8988T (cell line): ENCODE data around the gene CALR.
"Not testable (repeated sequence)": the region's sequence is repeated elsewhere in the genome, so short reads cannot be mapped to it uniquely, and the experiment has no call there.

Experiments used
- DNase-seq: peaks from one replicate; pipeline ENCODE4 v3.0.0; 2011

Gene CALR

GRCh38 chr19:12953799-12954611, 15.6 kb downstream of the CALR start:
- DNase-seq = no peak

GRCh38 chr19:12954612-12954962, 16.2 kb downstream of the CALR start:
- no peak for DNase-seq

- not testable (repeated sequence) for DNase-seq
These were observed 17.2 kb downstream of the CALR start for GRCh38 chr19:12955575-12955974.

GRCh38 chr19:12955996-12956395, 17.6 kb downstream of the CALR start:
- no peak for DNase-seq

DNA sequence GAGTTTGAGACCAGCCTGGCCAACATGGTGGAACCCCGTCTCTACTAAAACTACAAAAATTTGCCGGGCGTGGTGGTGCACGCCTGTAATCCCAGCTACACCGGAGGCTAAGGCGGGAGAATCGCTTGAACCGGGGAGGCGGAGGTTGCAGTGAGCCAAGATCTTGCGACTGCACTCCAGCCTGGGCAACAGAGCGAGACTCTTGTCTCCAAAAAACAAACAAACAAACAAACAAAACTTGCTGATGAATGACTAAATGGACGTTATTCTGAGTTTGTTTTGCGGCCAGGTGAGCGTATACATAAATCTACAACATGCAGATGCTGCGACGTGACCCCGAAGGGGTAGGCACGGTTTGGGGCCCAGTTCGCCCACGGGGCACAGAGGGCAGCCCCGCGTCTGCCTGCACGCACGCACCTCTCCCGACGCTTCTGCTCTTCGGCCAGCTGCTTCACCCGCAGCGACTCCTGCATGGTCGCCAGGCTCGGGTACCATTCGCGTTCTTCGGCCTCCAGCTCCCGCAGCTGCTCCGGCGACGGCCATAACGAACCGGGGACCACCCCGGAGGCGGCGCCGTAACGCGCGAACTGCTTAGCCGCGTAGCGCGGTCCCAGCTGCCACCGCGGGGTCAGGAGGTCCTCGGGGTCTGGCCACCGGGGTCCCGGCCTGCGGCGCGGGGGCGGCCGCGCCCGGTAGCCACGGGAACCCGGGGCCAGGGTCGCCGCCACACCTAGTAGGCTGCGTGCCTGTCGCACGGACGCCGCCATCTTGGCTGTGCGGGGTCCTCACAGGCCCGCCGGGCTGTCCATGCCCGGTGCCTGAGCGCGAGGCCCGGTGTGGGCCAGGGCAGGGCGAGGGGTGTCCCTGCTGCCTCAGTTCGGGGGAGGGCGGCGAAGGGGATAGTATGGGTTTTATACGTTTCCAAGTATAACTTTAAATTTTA, 18.3 kb downstream of the CALR start, which contains the start of gene GADD45GIP1:
Gene GADD45GIP1 (minus strand): TSS at position 778 of the 943 bp plus-strand sequence. CDS start 11 bp downstream, at position 767.
- no peak for DNase-seq

- not testable (repeated sequence) for DNase-seq
These were observed 19.1 kb downstream of the CALR start for GRCh38 chr19:12957389-12957952.

DNA sequence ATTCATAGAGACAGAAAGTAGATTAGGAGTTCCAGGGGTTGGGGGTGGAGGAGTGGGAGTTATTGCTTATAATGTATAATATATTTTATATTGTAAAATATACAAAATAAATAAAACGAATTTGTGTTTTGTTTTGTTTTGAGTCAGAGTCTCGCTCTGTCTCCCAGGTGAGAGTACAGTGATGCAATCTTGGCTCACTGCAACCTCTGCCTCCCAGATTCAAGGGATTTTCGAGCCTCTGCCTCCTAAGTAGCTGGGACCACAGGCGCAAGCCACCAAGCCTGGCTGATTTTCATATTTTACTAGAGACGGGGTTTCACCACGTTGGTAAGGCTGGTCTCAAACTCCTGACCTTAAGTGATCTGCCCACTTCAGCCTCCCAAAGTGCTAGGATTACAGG, 21.1 kb downstream of the CALR start:
- no peak for DNase-seq

DNA sequence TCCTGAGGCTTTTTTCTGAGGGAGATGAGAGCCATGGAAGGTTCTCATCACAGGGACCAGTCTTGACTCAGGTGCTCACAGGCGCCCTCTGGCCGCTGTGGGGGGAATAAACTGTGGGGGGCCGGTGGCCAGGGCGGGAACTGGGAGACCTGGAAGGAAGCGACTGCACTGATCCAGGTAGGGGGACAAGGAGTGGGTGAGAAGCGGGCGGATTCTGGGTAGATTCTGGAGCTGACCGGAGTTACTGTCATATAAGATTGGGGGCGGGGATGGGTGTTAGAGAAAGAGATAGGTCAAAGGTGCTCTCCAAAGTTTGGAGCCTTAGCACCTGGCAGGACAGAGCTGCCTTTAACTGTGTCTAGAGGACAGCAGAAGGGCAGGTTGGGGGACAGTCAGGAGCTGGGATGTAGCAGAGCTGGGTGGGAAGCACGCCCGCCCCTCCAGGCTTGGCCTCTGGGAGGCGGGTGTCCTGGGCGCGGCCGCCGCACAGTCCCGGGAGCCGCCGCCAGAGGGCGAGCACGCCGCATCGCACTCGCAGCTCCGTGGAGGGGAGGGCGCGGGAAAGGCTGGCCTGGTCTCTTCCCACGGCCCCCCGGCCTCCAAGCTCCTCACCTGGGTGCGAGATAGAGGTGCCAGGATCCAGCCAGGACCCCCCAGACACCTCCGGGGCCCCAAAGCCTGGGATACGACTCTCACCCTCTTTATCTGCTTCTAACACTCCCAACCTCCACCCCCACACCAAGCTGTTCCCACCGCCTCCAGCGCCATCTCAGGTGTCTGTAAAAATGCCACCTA, 26.8 kb downstream of the CALR start:
- peak; percentile 51 for DNase-seq

DNA sequence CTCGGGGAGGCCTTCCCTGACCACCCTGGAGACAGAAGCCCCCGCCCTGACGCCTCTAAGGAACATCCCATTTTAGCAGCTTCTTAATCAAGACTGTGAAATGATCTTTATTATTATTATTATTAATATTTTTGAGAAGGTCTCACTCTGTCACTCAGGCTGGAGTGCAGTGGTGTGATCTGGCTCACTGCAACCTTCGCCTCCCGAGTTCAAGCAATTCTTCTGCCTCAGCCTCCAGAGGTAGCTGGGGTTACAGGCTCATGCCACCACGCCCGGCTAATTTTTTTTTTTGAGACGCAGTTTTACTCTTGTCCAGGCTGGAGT, 27.4 kb downstream of the CALR start:
- DNase-seq = no peak

- no peak for DNase-seq
These were observed 29.5 kb downstream of the CALR start for GRCh38 chr19:12967907-12968306.

DNA sequence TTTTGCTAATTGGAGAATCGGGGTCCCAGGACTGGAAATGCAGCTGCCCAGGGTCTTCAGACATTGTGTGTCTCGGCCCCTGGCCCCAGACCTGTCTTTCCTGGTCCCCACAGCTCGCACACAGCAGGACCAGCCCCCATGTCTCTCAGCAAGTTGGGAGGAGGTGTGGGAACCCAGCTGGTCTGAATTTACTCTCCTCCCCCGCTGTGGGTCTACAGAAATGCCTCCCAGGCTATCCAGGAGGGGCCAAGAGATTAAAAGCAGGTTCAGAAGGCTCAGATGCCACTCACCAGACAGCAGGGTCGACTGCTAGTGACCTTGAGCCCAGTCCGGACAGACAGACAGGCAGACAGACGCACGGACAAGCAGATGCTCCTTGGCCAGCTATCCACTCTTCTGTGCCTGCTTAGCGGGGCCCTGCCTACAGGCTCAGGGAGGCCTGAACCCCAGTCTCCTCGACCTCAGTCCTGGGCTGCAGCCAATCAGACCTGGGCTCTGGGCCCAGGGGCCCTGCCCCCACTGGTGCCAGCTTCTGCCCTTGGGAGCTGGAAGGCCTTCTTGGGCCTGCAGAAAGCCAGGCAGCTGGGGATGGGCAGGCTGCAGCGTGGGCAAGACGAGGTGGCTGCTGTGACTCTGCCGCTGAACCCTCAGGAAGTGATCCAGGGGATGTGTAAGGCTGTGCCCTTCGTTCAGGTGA, 31.0 kb downstream of the CALR start, which contains the start of gene DAND5:
Gene DAND5 (plus strand): TSS at position 285 of the 697 bp plus-strand sequence. CDS start 85 bp downstream, at position 370.
- no peak for DNase-seq

GRCh38 chr19:12970070-12970820, 31.8 kb downstream of the CALR start:
- DNase-seq = no peak

DNA sequence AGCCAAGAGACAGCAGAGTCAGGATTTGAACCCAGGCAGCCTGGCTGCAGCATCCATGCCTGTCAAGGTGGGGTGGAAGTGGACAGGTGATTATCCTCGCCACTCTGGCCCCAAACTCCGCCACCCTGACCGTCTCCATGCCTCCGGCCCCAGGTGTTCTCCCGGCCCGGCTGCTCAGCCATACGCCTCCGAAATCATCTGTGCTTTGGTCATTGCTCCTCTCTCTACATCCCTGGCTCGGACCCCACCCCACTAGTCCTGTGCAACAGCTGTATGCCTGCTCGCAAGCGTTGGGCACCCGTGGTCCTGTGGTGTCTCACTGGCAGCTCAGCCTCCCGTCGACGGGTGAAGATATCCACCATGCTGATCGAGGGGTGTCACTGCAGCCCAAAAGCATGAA, 34.8 kb downstream of the CALR start:
- DNase-seq = no peak

DNA sequence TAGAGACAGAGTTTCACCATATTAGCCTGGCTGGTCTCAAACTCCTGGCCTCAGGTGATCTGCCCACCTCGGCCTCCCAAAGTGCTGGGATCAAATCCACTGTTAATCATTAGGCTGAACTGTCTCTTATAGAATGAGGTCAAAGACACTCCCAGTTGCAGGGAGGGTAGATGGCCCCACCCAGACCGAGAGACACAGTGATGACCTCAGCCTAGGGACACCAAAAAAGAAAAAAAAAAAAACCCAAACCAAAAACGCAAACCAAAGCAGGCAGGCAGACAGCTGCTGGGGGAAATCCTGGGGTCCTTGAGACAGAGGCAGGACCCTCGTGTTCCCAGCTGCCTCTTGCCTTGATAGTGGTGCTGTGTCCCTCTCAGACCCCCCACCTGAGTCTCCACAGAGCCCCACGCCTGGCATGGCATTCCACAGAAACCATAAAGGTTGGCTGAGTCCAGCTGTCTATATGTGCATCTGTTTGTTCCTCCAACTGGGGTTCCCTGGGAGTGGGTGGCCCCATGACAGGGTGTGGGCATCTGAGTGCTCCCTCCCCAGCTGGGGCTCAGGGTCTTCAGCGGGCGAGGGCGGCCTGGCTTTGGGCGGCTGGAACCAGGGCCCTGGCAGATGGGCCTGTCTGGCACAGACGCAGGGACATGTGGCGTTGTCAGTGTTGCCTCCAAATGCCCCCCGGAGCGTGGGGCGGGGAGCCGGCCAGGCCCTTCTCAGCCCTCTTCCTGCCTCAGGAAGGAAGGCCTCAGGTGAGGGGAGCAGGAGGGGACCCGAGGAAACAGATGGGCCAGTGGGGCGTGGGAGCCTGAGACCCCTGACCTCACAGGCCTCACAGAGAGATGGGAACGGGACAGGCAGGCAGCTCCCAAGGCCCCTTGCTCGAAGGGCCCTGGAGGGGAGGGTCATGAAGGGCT, 36.2 kb downstream of the CALR start:
- no peak for DNase-seq

- DNase-seq = no peak
These were observed 36.9 kb downstream of the CALR start for GRCh38 chr19:12975221-12975741.

DNA sequence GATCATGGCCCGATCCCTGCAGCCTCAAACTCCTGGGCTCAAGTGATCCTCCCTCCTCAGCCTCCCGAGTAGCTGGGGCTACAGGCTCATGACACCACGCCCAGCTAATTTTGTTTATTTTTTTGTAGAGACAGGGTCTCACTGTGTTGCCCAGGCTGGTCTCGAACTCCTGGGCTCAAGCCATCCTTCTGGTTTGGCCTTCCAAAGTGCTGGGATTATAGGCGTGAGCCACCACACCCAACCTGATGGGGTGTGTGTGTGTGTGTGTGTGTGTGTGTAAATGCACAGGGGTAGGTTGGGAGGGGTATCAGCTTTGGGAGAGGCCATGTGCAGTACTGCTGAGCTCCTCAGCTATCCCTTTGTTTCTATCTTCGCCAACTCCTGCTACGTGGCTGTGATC, 37.7 kb downstream of the CALR start:
- DNase-seq = not testable (repeated sequence)

GRCh38 chr19:12979974-12980373, 41.6 kb downstream of the CALR start:
- no peak for DNase-seq

- DNase-seq = no peak
These were observed 44.2 kb downstream of the CALR start for GRCh38 chr19:12982648-12983047.

GRCh38 chr19:12983091-12983490, 44.7 kb downstream of the CALR start:
- no peak for DNase-seq
